Thymus (tissue), 11 donors: Measurements from ENCODE around the gene HMX1. TPM values are rescaled to one million over a fixed set of nuclear protein-coding genes. Genes with fewer than 3 reads are reported as not detected.

Experiments
- DNase-seq, 9 donors: peaks; one replicate each; pipeline ENCODE4 v3.0.0-alpha.2; 2013; ENCODE audit warnings: low spot score in 9 of 9, low read depth in 6 of 9, missing footprints in 1 of 9
- H3K27ac ChIP-seq, 2 donors: one replicate each; pipeline ENCODE4 v1.5.1; 2013; ENCODE audit warnings: control low read depth in 1 of 2, low read depth in 1 of 2, low read length in 1 of 2, mild to moderate bottlenecking in 1 of 2, moderate library complexity in 1 of 2
- H3K27me3 ChIP-seq, 2 donors: one replicate each; pipeline ENCODE4 v1.5.1; 2013; ENCODE audit warnings: low read length in 1 of 2; ENCODE audit not compliant: control insufficient read depth in 2 of 2, insufficient read depth in 1 of 2
- H3K36me3 ChIP-seq, 2 donors: one replicate each; pipeline ENCODE4 v1.5.1; 2013; ENCODE audit warnings: low read length in 1 of 2, mild to moderate bottlenecking in 1 of 2, moderate library complexity in 1 of 2; ENCODE audit not compliant: control insufficient read depth in 2 of 2, insufficient read depth in 2 of 2
- H3K4me1 ChIP-seq, 2 donors: one replicate each; pipeline ENCODE4 v1.5.1; 2013; ENCODE audit warnings: low read length in 2 of 2; ENCODE audit not compliant: control insufficient read depth in 2 of 2, insufficient read depth in 2 of 2
- H3K4me3 ChIP-seq, 2 donors: one replicate each; pipeline ENCODE4 v1.5.1; 2013; ENCODE audit warnings: low read length in 2 of 2, control low read depth in 1 of 2, mild to moderate bottlenecking in 1 of 2
- H3K9me3 ChIP-seq, 2 donors: one replicate each; pipeline ENCODE4 v1.5.1; 2013; ENCODE audit warnings: low read length in 1 of 2, mild to moderate bottlenecking in 1 of 2; ENCODE audit not compliant: control insufficient read depth in 2 of 2, insufficient read depth in 1 of 2
- WGBS: extraction: QIAGEN DNeasy Blood & Tissue Kit; methylation state at CpG from one replicate; pipeline ENCODE4 v1.1.7; 2013; 5-methylcytosine and 5-hydroxymethylcytosine counted together
- polyA plus RNA-seq: library from polyadenylated mRNA; stranded (reverse); fragments of 200-250 nt; gene quantifications from one replicate; pipeline ENCODE4 v1.2.3, GENCODE V29; 2013
- total RNA-seq: library from RNA; stranded (reverse); fragments of 120-200 nt; gene quantifications from one replicate; pipeline ENCODE4 v1.2.4, GENCODE V29; 2013
- donor health status: healthy.

Gene HMX1
- total and polyA plus RNA-seq, 2 donors = 0.05 TPM; not detected in 1

DNA sequence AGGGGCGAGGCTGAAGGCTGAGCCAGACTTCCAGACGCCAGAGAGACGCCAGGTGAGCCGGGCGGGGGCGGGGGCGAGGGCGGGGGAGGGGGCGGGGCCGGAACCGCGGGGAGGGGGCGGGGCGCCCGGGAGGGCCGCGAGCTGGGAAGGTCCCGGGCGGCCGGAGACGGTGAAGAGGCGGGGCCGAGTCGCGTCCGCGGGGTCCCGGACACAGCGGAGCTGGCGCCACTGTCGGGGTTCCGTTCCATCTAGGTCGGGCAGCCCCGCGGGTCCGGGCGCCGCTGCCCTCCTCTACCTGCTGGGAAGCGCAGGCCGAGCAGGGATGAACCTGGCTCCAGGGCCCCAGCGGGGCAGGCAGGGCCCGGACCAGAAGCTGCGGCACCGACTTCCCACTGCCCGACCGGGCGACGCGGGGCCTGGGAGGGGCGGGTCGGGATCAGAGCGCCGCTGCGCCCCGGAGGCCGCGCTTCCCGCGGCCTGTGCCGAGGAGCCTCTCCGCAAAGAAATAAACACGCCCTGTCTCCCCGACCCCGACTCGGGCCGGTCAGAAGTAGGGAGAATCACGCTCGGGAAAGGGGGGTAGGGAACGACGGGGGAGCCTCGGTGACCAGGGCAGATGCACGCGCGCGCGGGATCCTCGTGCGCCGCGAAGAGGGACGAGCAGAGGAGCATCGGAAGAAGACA lies 10.6 kb downstream of the HMX1 start:
- Histone ChIP-seq H3K36me3 (no peaks in the 10 kb centered on the region), H3K27ac (no peak overlapping the region), H3K9me3 (peaks cover 2 to 7% of the 10 kb centered on the region in 2 donors), H3K4me1 (peaks cover 0 to 4% of the 10 kb centered on the region in 2 donors), H3K4me3 (no peak overlapping the region), H3K27me3 (peaks cover 98 to 99% of the 10 kb centered on the region in 2 donors)
- WGBS = 4% methylated on average over 82 of the region's 82 CpGs
- DNase-seq = no peak

DNA sequence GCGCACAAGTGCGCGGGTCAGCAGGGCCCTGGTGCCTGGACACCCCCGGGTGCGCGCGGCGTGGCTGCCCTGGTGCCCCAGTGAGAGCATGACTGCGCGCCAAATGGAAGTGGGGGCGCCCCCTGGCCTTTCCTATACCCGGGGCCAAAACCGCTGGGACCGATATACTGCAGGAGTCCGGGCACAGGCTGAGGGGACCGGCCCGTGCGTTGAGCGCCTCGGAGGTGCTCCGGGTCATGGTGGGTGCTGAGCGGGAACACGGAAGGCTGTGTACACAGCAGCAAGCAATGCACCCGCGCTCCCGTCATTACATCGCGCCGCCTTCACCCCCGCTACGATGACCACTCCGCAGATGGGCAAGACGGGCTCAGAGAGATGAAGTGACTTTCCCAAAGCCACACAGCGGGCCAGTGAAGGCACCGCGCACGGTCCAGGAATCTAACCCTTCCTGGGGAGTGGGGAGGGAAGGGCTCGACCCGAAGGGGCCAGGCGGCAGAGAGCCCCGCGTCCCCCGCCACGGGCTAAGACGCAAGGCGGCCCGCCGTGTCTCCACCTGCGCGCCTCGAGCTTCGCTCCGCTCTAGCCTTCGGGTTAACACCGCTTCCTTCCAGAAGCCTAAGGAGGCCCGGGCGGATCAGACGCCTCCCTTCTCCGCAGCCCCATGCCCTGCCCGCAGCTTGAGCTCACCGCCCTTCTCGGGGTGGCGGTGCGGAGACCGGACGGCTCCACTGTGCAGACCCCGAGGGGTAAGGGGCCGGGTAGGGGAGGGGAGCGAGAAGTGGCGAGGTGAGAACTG lies 11.3 kb downstream of the HMX1 start:
- no peak for DNase-seq
- H3K9me3 ChIP-seq = peaks cover 2 to 7% of the 10 kb centered on the region in 2 donors
- H3K27me3 ChIP-seq = peaks cover 98 to 99% of the 10 kb centered on the region in 2 donors
- H3K27ac ChIP-seq = no peak overlapping the region
- 5% methylated on average over 70 of the region's 70 CpGs for WGBS
- H3K36me3 ChIP-seq = no peaks in the 10 kb centered on the region
- no peak overlapping the region for H3K4me3 ChIP-seq
- H3K4me1 ChIP-seq = peaks cover 0 to 4% of the 10 kb centered on the region in 2 donors

GRCh38 chr4:8859550-8860095 lies 12.0 kb downstream of the HMX1 start:
- DNase-seq = no peak
- Histone ChIP-seq H3K9me3 (peaks cover 0 to 7% of the 10 kb centered on the region in 2 donors), H3K27me3 (peaks cover 91 to 99% of the 10 kb centered on the region in 2 donors), H3K36me3 (no peaks in the 10 kb centered on the region), H3K27ac (no peak overlapping the region), H3K4me1 (peaks cover 0 to 4% of the 10 kb centered on the region in 2 donors), H3K4me3 (no peak overlapping the region)
- 8% methylated on average over 38 of the region's 38 CpGs for WGBS

- no peak overlapping the region for H3K27ac ChIP-seq
- H3K9me3 ChIP-seq = peaks cover 0 to 7% of the 10 kb centered on the region in 2 donors
- no peak overlapping the region for H3K4me3 ChIP-seq
- peaks cover 82 to 98% of the 10 kb centered on the region in 2 donors for H3K27me3 ChIP-seq
- 5% methylated on average over 19 of the region's 19 CpGs for WGBS
- H3K4me1 ChIP-seq = peaks cover 0 to 4% of the 10 kb centered on the region in 2 donors
- no peaks in the 10 kb centered on the region for H3K36me3 ChIP-seq
- no peak for DNase-seq
Observed at GRCh38 chr4:8858701-8859210, 12.9 kb downstream of the HMX1 start.

DNA sequence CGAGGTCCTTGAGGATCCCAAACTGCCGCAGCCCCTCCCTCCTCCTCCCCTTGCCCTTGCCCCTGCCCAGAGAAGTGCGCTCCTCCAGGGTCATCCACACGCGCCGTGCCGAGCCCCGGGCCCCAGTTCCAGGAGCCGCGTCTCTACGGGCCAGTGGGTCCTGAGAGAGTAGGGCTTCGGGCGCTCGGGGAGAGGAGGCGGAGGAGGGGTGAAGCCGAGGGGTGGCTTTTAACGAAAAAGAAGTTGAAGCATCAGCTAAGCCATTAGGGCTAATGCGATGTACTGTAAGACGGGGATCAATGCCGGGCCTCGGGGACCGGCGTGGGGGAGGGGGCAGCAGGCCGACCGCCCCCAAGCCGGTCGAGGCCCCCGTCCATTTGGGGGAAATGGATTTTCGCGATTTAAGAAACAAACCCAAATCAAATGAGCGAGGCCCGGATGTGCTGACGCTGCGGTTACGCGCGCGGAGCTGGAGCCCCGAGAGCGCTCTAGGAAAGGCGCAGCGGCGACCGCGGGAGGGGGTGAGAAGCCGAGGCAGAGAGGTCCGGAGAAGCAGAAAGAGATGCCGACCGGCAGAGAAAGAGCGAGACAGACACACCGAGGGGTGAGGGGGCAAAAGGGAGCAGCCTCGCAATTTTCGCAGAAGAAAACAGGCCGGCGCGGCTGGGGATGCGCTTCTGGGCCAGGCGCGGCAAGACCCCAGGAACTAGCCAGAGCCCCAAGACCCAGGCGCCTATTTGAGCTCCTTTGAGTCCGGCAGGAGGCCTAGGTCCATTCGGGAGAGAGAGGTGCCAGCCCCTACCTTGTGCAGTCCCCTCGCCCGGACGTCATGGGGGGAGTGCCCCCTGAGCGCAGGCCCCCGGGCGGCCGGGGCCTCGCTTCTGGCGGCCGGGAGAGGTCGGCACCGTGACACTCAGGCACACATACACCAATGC lies 13.6 kb downstream of the HMX1 start:
- WGBS = 2% methylated on average over 74 of the region's 74 CpGs
- H3K36me3 ChIP-seq = no peaks in the 10 kb centered on the region
- H3K27ac ChIP-seq = no peak overlapping the region
- DNase-seq = peak in 1 of 9 donors; percentile 10
- H3K4me3 ChIP-seq = no peak overlapping the region
- peaks cover 0 to 7% of the 10 kb centered on the region in 2 donors for H3K9me3 ChIP-seq
- H3K4me1 ChIP-seq = peaks cover 0 to 4% of the 10 kb centered on the region in 2 donors
- H3K27me3 ChIP-seq = peaks cover 76 to 97% of the 10 kb centered on the region in 2 donors

- no peak for DNase-seq
- H3K9me3 ChIP-seq = peaks cover 0 to 7% of the 10 kb centered on the region in 2 donors
- H3K4me1 ChIP-seq = peaks cover 0 to 4% of the 10 kb centered on the region in 2 donors
- H3K27me3 ChIP-seq = peaks cover 67 to 94% of the 10 kb centered on the region in 2 donors
- H3K27ac ChIP-seq = no peak overlapping the region
- no peaks in the 10 kb centered on the region for H3K36me3 ChIP-seq
- no peak overlapping the region for H3K4me3 ChIP-seq
- 3% methylated on average over 51 of the region's 51 CpGs for WGBS
Observed at GRCh38 chr4:8856835-8857621, 14.6 kb downstream of the HMX1 start.

DNA sequence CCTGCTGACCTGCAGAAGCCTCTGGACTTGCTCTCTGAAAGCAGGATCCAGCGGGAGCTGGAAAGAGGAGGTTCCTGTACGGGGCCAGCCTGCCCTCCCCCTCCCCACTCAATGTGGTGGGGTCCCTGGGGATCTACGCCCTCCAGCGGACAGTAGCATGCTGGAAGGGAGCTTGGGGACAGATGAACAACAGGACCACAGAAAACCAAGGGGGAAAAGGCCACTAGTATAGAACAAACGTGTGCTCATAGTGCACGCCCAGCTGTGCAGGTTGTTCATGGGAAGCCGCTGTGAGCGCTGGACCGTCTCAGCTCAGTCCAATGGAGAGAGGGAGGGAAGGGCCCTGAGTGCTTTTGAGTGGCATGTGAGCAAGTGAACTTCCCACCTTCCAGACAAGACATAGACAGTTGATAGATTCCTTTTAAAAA lies 15.8 kb downstream of the HMX1 start:
- Histone ChIP-seq H3K36me3 (no peaks in the 10 kb centered on the region), H3K9me3 (peaks cover 0 to 7% of the 10 kb centered on the region in 2 donors), H3K4me1 (peaks cover 0 to 4% of the 10 kb centered on the region in 2 donors), H3K27ac (no peak overlapping the region), H3K27me3 (peaks cover 55 to 82% of the 10 kb centered on the region in 2 donors), H3K4me3 (no peak overlapping the region)
- WGBS = 15% methylated on average over 9 of the region's 9 CpGs
- no peak for DNase-seq

- Histone ChIP-seq H3K9me3 (peaks cover 0 to 4% of the 10 kb centered on the region in 2 donors), H3K27me3 (peaks cover 46 to 73% of the 10 kb centered on the region in 2 donors), H3K27ac (no peak overlapping the region), H3K4me1 (peaks cover 0 to 4% of the 10 kb centered on the region in 2 donors), H3K4me3 (no peak overlapping the region), H3K36me3 (no peaks in the 10 kb centered on the region)
- DNase-seq = no peak
- WGBS = 45% methylated on average over 10 of the region's 10 CpGs
Observed at GRCh38 chr4:8854931-8855330, 16.7 kb downstream of the HMX1 start.
